Measurements from ENCODE around the gene SMIM12. TPM values are rescaled to one million over a fixed set of nuclear protein-coding genes. Genes with fewer than 3 reads are reported as not detected.
"Not testable (repeated sequence)": the region's sequence is repeated elsewhere in the genome, so short reads cannot be mapped to it uniquely, and the experiment has no call there.

SMIM12 gene
- total RNA-seq, 1 donor from 2014 or later: 34.0 TPM

GRCh38 chr1:34827341-34827941 lies 32.1 kb downstream of the SMIM12 start:
- H3K4me3 ChIP-seq: no peak overlapping the region
- no peaks in the 10 kb centered on the region for H3K36me3 ChIP-seq
- no peaks in the 10 kb centered on the region for H3K27me3 ChIP-seq (ENCODE audit: low read depth)
- DNase-seq (no peak), ATAC-seq (no peak)
- H3K27ac ChIP-seq: no peak overlapping the region
- intact Hi-C loops (cut with DNase I): no loop called here
- peaks cover 16% of the 10 kb centered on the region for H3K4me1 ChIP-seq
- TF ChIP-seq, protein P1, sequence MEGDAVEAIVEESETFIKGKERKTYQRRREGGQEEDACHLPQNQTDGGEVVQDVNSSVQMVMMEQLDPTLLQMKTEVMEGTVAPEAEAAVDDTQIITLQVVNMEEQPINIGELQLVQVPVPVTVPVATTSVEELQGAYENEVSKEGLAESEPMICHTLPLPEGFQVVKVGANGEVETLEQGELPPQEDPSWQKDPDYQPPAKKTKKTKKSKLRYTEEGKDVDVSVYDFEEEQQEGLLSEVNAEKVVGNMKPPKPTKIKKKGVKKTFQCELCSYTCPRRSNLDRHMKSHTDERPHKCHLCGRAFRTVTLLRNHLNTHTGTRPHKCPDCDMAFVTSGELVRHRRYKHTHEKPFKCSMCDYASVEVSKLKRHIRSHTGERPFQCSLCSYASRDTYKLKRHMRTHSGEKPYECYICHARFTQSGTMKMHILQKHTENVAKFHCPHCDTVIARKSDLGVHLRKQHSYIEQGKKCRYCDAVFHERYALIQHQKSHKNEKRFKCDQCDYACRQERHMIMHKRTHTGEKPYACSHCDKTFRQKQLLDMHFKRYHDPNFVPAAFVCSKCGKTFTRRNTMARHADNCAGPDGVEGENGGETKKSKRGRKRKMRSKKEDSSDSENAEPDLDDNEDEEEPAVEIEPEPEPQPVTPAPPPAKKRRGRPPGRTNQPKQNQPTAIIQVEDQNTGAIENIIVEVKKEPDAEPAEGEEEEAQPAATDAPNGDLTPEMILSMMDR (IDR thresholded peaks at IDR 0.05): no peak
- no peaks in the 10 kb centered on the region for H3K9me3 ChIP-seq

- peaks cover 16% of the 10 kb centered on the region for H3K4me1 ChIP-seq
- peak overlapping the region; percentile 46 for H3K27ac ChIP-seq
- intact Hi-C loops (cut with DNase I): no loop called here
- H3K36me3 ChIP-seq: no peaks in the 10 kb centered on the region
- DNase-seq: peak; percentile 70
- TF ChIP-seq, protein P1 (IDR thresholded peaks at IDR 0.05): no peak
- no peaks in the 10 kb centered on the region for H3K27me3 ChIP-seq (ENCODE audit: low read depth)
- H3K4me3 ChIP-seq: no peak overlapping the region
- peak; percentile 88 to 91 for ATAC-seq
- no peaks in the 10 kb centered on the region for H3K9me3 ChIP-seq
These were observed 34.0 kb downstream of the SMIM12 start for GRCh38 chr1:34825455-34826091.

GRCh38 chr1:34824817-34825454 lies 34.6 kb downstream of the SMIM12 start:
- TF ChIP-seq, protein P1 (IDR thresholded peaks at IDR 0.05): no peak
- no peak overlapping the region for H3K4me3 ChIP-seq
- peaks cover 16% of the 10 kb centered on the region for H3K4me1 ChIP-seq
- H3K36me3 ChIP-seq: no peaks in the 10 kb centered on the region
- H3K9me3 ChIP-seq: no peaks in the 10 kb centered on the region
- DNase-seq (no peak), ATAC-seq (peak; percentile 6 to 11)
- H3K27me3 ChIP-seq (ENCODE audit: low read depth): no peaks in the 10 kb centered on the region
- peak overlapping the region; percentile 46 for H3K27ac ChIP-seq
- intact Hi-C loops (cut with DNase I): no loop called here

DNA sequence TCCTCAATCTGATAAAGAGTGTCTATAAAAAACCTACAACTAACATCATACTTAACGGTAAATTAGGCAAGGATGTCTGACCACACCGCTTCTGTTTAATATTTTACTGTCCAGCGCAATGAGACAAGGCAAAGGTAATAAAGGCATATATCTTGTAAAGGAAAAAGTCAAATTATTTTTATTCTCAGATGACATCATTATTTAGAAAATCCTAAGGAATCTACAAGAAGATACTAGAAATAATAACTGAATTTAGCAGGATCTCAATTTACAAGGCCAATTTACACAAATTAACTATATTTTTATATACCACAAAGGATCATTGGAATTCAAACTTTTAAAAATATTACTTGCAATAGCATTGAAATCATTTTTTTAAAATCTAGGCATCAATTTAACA lies 37.3 kb downstream of the SMIM12 start:
- intact Hi-C loops (cut with DNase I): no loop called here
- Histone ChIP-seq H3K27me3 (ENCODE audit: low read depth) (no peaks in the 10 kb centered on the region), H3K9me3 (no peaks in the 10 kb centered on the region), H3K36me3 (no peaks in the 10 kb centered on the region), H3K27ac (no peak overlapping the region), H3K4me1 (peaks cover 16% of the 10 kb centered on the region), H3K4me3 (no peak overlapping the region)
- DNase-seq: no peak
- ATAC-seq: no peak
- TF ChIP-seq, protein P1 (IDR thresholded peaks at IDR 0.05): no peak

DNA sequence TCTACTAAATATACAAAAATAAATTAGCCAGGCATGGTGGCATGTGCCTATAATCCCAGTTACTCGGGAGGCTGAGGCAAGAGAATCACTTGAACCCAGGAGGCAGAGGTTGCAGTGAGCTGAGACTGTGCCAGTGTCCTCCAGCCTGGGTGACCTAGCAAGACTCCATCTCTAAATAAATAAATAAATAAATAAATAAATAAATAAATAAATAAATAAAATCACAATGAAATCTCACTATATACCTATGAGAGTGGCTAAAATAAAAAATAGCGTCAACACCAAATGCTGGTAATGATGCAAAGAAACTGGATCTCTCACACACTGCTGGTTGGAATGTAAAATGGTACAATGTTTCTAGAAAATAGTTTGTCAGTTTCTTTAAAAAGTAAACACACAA lies 40.7 kb downstream of the SMIM12 start:
- H3K36me3 ChIP-seq; H3K9me3 ChIP-seq; DNase-seq; H3K27me3 ChIP-seq (ENCODE audit: low read depth); H3K4me1 ChIP-seq; H3K27ac ChIP-seq; H3K4me3 ChIP-seq; ATAC-seq; intact Hi-C loops (cut with DNase I): not testable (repeated sequence)

DNA sequence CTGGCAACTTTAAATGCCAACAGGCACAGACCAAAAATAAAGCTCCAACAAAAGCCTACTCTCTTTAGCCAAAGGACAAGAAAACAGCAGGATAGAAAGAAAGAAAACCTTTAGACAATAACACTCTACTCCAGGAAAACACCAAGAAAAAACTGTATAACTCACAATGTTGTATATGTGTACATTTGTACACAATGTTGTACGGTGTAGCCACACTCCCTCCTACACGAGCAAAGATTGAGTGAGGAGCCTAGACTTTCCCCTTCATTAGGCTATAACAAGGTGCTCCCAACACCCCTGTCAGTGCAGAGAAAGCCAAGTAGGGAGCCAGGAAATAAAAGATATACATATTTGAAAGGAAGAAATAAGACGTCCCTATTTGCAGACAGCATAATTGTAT lies 42.8 kb downstream of the SMIM12 start:
- Histone ChIP-seq H3K27me3 (ENCODE audit: low read depth) (no peaks in the 10 kb centered on the region), H3K27ac (no peak overlapping the region), H3K4me1 (no peaks in the 10 kb centered on the region), H3K9me3 (no peaks in the 10 kb centered on the region), H3K4me3 (no peak overlapping the region), H3K36me3 (no peaks in the 10 kb centered on the region)
- no peak for ATAC-seq
- DNase-seq: no peak
- intact Hi-C loops (cut with DNase I): no loop called here
- TF ChIP-seq, protein P1 (IDR thresholded peaks at IDR 0.05): no peak
